ENCODE data around the gene NEUROG1. TPM values are rescaled to one million over a fixed set of nuclear protein-coding genes. Genes with fewer than 3 reads are reported as not detected.

NEUROG1 gene
- total RNA-seq, 2 donors from 2014 or later = not detected

- Histone ChIP-seq H3K4me3 (no peak overlapping the region), H3K4me1 (peaks cover 12% of the 10 kb centered on the region), H3K27ac (no peak overlapping the region), H3K36me3 (replicated peaks in 1 of 2; ENCODE audit: insufficient read depth in 1 of 2, low read depth in 2 of 2) (no peaks in the 10 kb centered on the region), H3K27me3 (peaks cover 0 to 4% of the 10 kb centered on the region in 2 donors), H3K9me3 (no peaks in the 10 kb centered on the region)
- WGBS, 2 donors = 58 to 86% methylated on average over 1 to 5 of the region's 5 CpGs
- no peak for DNase-seq
- intact Hi-C loops (cut with DNase I) = no loop called here
- ATAC-seq = no peak
- TF ChIP-seq CTCF (IDR thresholded peaks at IDR 0.05) (no peak), POLR2A (IDR thresholded peaks at IDR 0.05) (no peak)
Measured at GRCh38 chr5:135484674-135485086, 51.1 kb downstream of the NEUROG1 start.

Other genes starting within 250 kb of the NEUROG1 start
- gene MACROH2A1, start 136.7 kb downstream of the NEUROG1 start, total RNA-seq = 100 to 1,000 TPM in 1 of 2 donors, 10 to 100 TPM in 1; 78.9 to 142 TPM
- under 1 TPM in 1 of 2 donors, not detected in 1; under 0.01 TPM for gene DCANP1, start 88.6 kb downstream of the NEUROG1 start, total RNA-seq
- gene TIFAB, start 83.6 kb downstream of the NEUROG1 start, total RNA-seq = not detected
- 10 to 100 TPM; 17.9 to 49.4 TPM for gene CXCL14, start 43.0 kb upstream of the NEUROG1 start, total RNA-seq

All from body of pancreas (tissue), 4 donors.